Keratinocyte (primary cell): ENCODE measurements around the gene RNF183. TPM values are rescaled to one million over a fixed set of nuclear protein-coding genes. Genes with fewer than 3 reads are reported as not detected.

Experiments used
- DNase-seq: peaks from one replicate; pipeline ENCODE4 v3.0.0-alpha.2; 2011; ENCODE audit warnings: low read depth, missing footprints, low spot score
- FAIRE-seq: peaks from 2 replicates; lab custom pipeline; 2011; peaks lifted over from hg19 to GRCh38; lab: Jason Lieb, UNC
- H2AFZ ChIP-seq: 2 replicates; pipeline ENCODE4 v1.6.0; 2012; ENCODE audit warnings: low read length, control low read depth, inconsistent platforms; ENCODE audit not compliant: control insufficient read depth
- H3K27ac ChIP-seq: 2 replicates; pipeline ENCODE4 v1.5.1; 2011; ENCODE audit warnings: low read length; ENCODE audit not compliant: control insufficient read depth, insufficient read depth
- H3K27me3 ChIP-seq: 3 replicates; pipeline ENCODE4 v1.6.0; 2011; ENCODE audit warnings: low read length; ENCODE audit not compliant: control insufficient read depth, insufficient read depth; ENCODE audit errors: extremely low read depth
- H3K36me3 ChIP-seq, 2 experiments: 2 replicates in 1 of 2; 3 replicates in 1 of 2; pipeline ENCODE4 v1.5.1; 2011; ENCODE audit warnings: low read length in 2 of 2, mild to moderate bottlenecking in 1 of 2; ENCODE audit not compliant: control insufficient read depth in 2 of 2, insufficient read depth in 2 of 2; ENCODE audit errors: extremely low read depth in 1 of 2
- H3K4me1 ChIP-seq: 3 replicates; pipeline ENCODE4 v1.5.1; 2011; ENCODE audit warnings: low read length; ENCODE audit not compliant: control insufficient read depth, insufficient read depth; ENCODE audit errors: extremely low read depth
- H3K4me2 ChIP-seq: 3 replicates; pipeline ENCODE4 v1.6.0; 2011; ENCODE audit warnings: low read depth, low read length; ENCODE audit not compliant: control insufficient read depth, insufficient read depth; ENCODE audit errors: extremely low read depth
- H3K4me3 ChIP-seq, 3 experiments: fragments of 200-600 bp in 1 of 3; sonication (generic) in 1 of 3; 2 replicates in 2 of 3; 3 replicates in 1 of 3; pipeline ENCODE4 v1.5.1; 2011 to 2016; ENCODE audit warnings: low read length in 3 of 3, mild to moderate bottlenecking in 3 of 3, control low read depth in 2 of 3, inconsistent platforms in 1 of 3, low read depth in 1 of 3, mixed read lengths in 1 of 3, mixed run types in 1 of 3, moderate library complexity in 1 of 3; ENCODE audit not compliant: control insufficient read depth in 2 of 3, insufficient read depth in 2 of 3; ENCODE audit errors: extremely low read depth in 1 of 3
- H3K79me2 ChIP-seq: 2 replicates; pipeline ENCODE4 v1.6.0; 2012; ENCODE audit warnings: low read length; ENCODE audit not compliant: control insufficient read depth, insufficient read depth
- H3K9ac ChIP-seq: 3 replicates; pipeline ENCODE4 v1.6.0; 2011; ENCODE audit warnings: low read length; ENCODE audit not compliant: control insufficient read depth, insufficient read depth; ENCODE audit errors: extremely low read depth
- H3K9me1 ChIP-seq: 3 replicates; pipeline ENCODE4 v1.6.0; 2011; ENCODE audit warnings: low read length; ENCODE audit not compliant: control insufficient read depth, insufficient read depth; ENCODE audit errors: extremely low read depth
- H3K9me3 ChIP-seq: 2 replicates; pipeline ENCODE4 v1.5.1; 2012; ENCODE audit warnings: low read depth, low read length; ENCODE audit not compliant: control insufficient read depth
- H4K20me1 ChIP-seq: 3 replicates; pipeline ENCODE4 v1.6.0; 2011; ENCODE audit warnings: low read length; ENCODE audit not compliant: control insufficient read depth, insufficient read depth; ENCODE audit errors: extremely low read depth
- CTCF ChIP-seq, 3 experiments: IDR thresholded peaks in 1 of 3; conservative IDR thresholded peaks in 1 of 3; optimal IDR thresholded peaks in 1 of 3; 2 replicates in 2 of 3; 3 replicates in 1 of 3; pipeline versions ENCODE3 to v1.5.1; 2011; ENCODE audit warnings: low read length in 3 of 3, mild to moderate bottlenecking in 3 of 3, moderate library complexity in 2 of 3, control low read depth in 1 of 3, inconsistent platforms in 1 of 3; ENCODE audit not compliant: insufficient read depth in 2 of 3; ENCODE audit errors: extremely low read depth in 1 of 3
- EZH2 ChIP-seq: IDR thresholded peaks from one replicate; pipeline ENCODE4 v1.6.1; 2012; ENCODE audit warnings: inconsistent platforms, mild to moderate bottlenecking, low read length, moderate library complexity
- dilution Hi-C: fragments of 300-500 bp; cut with MboI; formaldehyde crosslinking; loops from one replicate; pipeline ENCODE4 v1.7.0; 2020; ENCODE audit warnings: low sequenced_read_pairs; ENCODE audit not compliant: extremely low pct_ligation_motif_present
- polyA plus RNA-seq, 5 experiments: library from polyadenylated mRNA; depleted of rRNA in 3 of 5; stranded (reverse) in 3 of 5; stranded (forward) in 1 of 5; unstranded in 1 of 5; fragments of >200 nt; gene quantifications; 1 replicate in 1 of 5; 2 replicates in 3 of 5; 3 replicates in 1 of 5; pipeline versions ENCODE4 v1.2.1 to v1.2.3, GENCODE V29; 2011 to 2012; ENCODE audit warnings: missing spikeins in 2 of 5, low read depth in 1 of 5, low replicate concordance in 1 of 5

Gene RNF183
- polyA plus RNA-seq, 1 donor (not counting 4 experiments of a cell fraction or from before 2014, with no cell fraction given): not detected

- TF ChIP-seq EZH2 (no peak), CTCF (optimal IDR thresholded peaks at IDR 0.05 in 1 of 3, IDR thresholded peaks at IDR 0.05 in 1 of 3, conservative IDR thresholded peaks at IDR 0.05 in 1 of 3; ENCODE audit: extremely low read depth in 1 of 3, insufficient read depth in 2 of 3, low read length in 3 of 3) (peak; percentile 48 to 64 (median 49))
- Histone ChIP-seq H2AFZ (no peak overlapping the region), H4K20me1 (no peaks in the 10 kb centered on the region), H3K4me1 (no peaks in the 10 kb centered on the region), H3K4me2 (no peak overlapping the region), H3K9ac (no peak overlapping the region), H3K36me3 (no peaks in the 10 kb centered on the region), H3K9me1 (no peaks in the 10 kb centered on the region), H3K4me3 (no peak overlapping the region), H3K79me2 (no peaks in the 10 kb centered on the region), H3K9me3 (no peaks in the 10 kb centered on the region), H3K27me3 (no peaks in the 10 kb centered on the region), H3K27ac (no peak overlapping the region)
- no peak for FAIRE-seq
- dilution Hi-C loops: no loop called here
- no peak for DNase-seq
Observed at GRCh38 chr9:113309204-113309813, 6.1 kb upstream of the RNF183 start.

DNA sequence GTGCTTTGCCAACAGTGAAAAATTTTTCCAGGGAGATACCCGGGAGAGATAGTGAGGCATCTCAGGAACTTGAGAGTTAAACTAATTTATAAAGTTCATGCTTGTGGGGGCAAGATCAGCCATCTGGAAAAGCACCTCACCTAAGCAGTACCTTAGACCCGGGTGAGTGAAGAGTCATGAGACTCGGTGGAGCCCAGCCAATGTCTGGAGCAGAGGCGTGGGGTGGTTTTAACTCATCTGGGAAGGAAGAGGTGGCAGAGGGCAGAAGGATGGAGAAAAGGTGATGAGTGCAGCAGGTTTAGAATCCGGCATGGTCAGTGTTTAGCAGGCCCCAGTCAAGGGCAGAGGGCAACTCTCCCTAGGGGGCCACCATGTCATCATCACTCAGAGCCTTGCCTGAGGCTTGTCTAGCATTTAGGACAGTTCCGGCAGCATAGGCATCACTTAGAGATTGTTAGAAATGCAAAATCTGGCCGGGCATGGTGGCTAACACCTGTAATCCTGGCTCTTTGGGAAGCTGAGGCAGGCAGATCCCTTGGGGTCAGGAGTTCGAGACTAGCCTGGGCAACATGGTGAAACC, 4.3 kb upstream of the RNF183 start:
- no peaks in the 10 kb centered on the region for H3K4me1 ChIP-seq
- H3K27ac ChIP-seq: no peak overlapping the region
- H3K36me3 ChIP-seq: no peaks in the 10 kb centered on the region
- H4K20me1 ChIP-seq: no peaks in the 10 kb centered on the region
- no peaks in the 10 kb centered on the region for H3K9me1 ChIP-seq
- FAIRE-seq (no peak), DNase-seq (no peak)
- no peak for TF ChIP-seq CTCF (optimal IDR thresholded peaks at IDR 0.05 in 1 of 3, IDR thresholded peaks at IDR 0.05 in 1 of 3, conservative IDR thresholded peaks at IDR 0.05 in 1 of 3; ENCODE audit: extremely low read depth in 1 of 3, insufficient read depth in 2 of 3, low read length in 3 of 3)
- TF ChIP-seq EZH2: no peak
- peaks cover 5% of the 10 kb centered on the region for H3K27me3 ChIP-seq
- no peak overlapping the region for H3K4me3 ChIP-seq
- H3K9ac ChIP-seq: no peak overlapping the region
- no peaks in the 10 kb centered on the region for H3K79me2 ChIP-seq
- H2AFZ ChIP-seq: no peak overlapping the region
- H3K9me3 ChIP-seq: no peaks in the 10 kb centered on the region
- dilution Hi-C loops: no loop called here
- no peak overlapping the region for H3K4me2 ChIP-seq
